ENCODE results near the gene RGS4. TPM values are rescaled to one million over a fixed set of nuclear protein-coding genes. Genes with fewer than 3 reads are reported as not detected.

RGS4 gene
- total RNA-seq, 1 experiment from 2014 or later = 3.2 TPM

DNA sequence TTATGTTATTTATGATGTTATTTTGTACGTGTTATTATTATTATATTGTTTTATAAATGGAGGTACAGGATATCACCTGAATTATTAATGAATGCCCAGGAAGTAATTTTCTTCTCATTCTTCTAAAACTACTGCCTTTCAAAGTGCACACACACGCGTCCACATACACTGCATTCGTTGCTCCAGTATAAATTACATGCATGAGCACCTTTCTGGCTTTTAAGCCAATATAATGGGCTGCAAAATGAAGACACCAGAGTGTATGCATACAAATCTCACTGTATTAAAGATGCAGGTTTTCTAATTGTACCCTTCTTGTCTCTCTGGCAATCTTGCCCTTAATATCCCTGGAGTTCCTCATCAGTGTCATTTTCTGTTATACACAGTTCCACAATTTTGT, 6.9 kb downstream of the RGS4 start:
- no peak for TF ChIP-seq CDX4 (CRISPR knock-in tag; IDR thresholded peaks at IDR 0.05; ENCODE audit: borderline replicate concordance)
- TF ChIP-seq, protein P1, sequence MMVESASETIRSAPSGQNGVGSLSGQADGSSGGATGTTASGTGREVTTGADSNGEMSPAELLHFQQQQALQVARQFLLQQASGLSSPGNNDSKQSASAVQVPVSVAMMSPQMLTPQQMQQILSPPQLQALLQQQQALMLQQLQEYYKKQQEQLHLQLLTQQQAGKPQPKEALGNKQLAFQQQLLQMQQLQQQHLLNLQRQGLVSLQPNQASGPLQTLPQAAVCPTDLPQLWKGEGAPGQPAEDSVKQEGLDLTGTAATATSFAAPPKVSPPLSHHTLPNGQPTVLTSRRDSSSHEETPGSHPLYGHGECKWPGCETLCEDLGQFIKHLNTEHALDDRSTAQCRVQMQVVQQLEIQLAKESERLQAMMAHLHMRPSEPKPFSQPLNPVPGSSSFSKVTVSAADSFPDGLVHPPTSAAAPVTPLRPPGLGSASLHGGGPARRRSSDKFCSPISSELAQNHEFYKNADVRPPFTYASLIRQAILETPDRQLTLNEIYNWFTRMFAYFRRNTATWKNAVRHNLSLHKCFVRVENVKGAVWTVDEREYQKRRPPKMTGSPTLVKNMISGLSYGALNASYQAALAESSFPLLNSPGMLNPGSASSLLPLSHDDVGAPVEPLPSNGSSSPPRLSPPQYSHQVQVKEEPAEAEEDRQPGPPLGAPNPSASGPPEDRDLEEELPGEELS (CRISPR knock-in tag; IDR thresholded peaks at IDR 0.05) = no peak
- TF ChIP-seq KAT7 (CRISPR knock-in tag; IDR thresholded peaks at IDR 0.05; ENCODE audit: borderline replicate concordance) = no peak
- no peak for TF ChIP-seq ATF2 (CRISPR knock-in tag; IDR thresholded peaks at IDR 0.05; ENCODE audit: borderline replicate concordance, low read depth)
- no peak for TF ChIP-seq SMAD3 (CRISPR knock-in tag; IDR thresholded peaks at IDR 0.05; ENCODE audit: borderline replicate concordance)
- TF ChIP-seq, protein P2, sequence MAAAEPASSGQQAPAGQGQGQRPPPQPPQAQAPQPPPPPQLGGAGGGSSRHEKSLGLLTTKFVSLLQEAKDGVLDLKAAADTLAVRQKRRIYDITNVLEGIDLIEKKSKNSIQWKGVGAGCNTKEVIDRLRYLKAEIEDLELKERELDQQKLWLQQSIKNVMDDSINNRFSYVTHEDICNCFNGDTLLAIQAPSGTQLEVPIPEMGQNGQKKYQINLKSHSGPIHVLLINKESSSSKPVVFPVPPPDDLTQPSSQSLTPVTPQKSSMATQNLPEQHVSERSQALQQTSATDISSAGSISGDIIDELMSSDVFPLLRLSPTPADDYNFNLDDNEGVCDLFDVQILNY (CRISPR knock-in tag; IDR thresholded peaks at IDR 0.05) = no peak
- TF ChIP-seq EMX1 (CRISPR knock-in tag; IDR thresholded peaks at IDR 0.05) = no peak
- no peak for TF ChIP-seq HMGXB4 (CRISPR knock-in tag; IDR thresholded peaks at IDR 0.05)
- TF ChIP-seq TP53 (CRISPR knock-in tag; IDR thresholded peaks at IDR 0.05) = no peak
- no peak for TF ChIP-seq OVOL2 (CRISPR knock-in tag; IDR thresholded peaks at IDR 0.05; ENCODE audit: borderline replicate concordance)
- no peak for TF ChIP-seq AR (CRISPR knock-in tag; IDR thresholded peaks at IDR 0.05)
- POLR2A ChIA-PET = no interaction called here
- Mint-ChIP-seq H3K4me1 (no peaks in the 10 kb centered on the region), H3K27me3 (ENCODE audit: low read depth) (no peaks in the 10 kb centered on the region; the same call in 1 of the 2 replicates), H3K4me3 (no peak overlapping the region), H3K27ac (no peak overlapping the region), H3K9me3 (no peaks in the 10 kb centered on the region), H3K36me3 (no peaks in the 10 kb centered on the region)
- CTCF ChIA-PET = no interaction called here
- ATAC-seq (no peak), DNase-seq (ENCODE audit: low spot score) (no peak)

DNA sequence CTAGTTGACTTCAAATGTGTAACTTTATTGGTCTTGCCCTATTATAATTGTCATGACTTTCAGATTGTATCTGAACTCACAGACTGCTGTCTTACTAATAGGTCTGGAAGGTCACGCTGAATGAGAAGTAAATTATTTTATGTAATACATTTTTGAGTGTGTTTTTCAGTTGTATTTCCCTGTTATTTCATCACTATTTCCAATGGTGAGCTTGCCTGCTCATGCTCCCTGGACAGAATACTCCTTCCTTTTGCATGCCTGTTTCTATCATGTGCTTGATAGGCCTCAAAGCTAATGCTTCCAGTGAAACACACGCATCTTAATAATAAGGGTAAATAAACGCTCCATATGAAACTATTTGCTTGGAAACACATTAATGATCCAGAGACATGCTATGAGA, 7.3 kb downstream of the RGS4 start:
- no peaks in the 10 kb centered on the region for H3K4me1 Mint-ChIP-seq
- H3K4me3 Mint-ChIP-seq = no peak overlapping the region
- H3K27ac Mint-ChIP-seq = no peak overlapping the region
- H3K9me3 Mint-ChIP-seq = no peaks in the 10 kb centered on the region
- ATAC-seq (no peak), DNase-seq (ENCODE audit: low spot score) (no peak)
- CTCF ChIA-PET = no interaction called here
- TF ChIP-seq NR2C2 (CRISPR knock-in tag; IDR thresholded peaks at IDR 0.05) (no peak), JUN (CRISPR knock-in tag; IDR thresholded peaks at IDR 0.05) (no peak), CBFB (CRISPR knock-in tag; IDR thresholded peaks at IDR 0.05; ENCODE audit: low read depth) (no peak), ATF1 (CRISPR knock-in tag; IDR thresholded peaks at IDR 0.05) (no peak), ARID4B (CRISPR knock-in tag; IDR thresholded peaks at IDR 0.05; ENCODE audit: borderline replicate concordance) (no peak), SMAD4 (CRISPR knock-in tag; IDR thresholded peaks at IDR 0.05) (no peak), ATF6 (CRISPR knock-in tag; IDR thresholded peaks at IDR 0.05) (no peak)
- POLR2A ChIA-PET = no interaction called here
- no peaks in the 10 kb centered on the region; the same call in 1 of the 2 replicates for H3K27me3 Mint-ChIP-seq (ENCODE audit: low read depth)
- no peaks in the 10 kb centered on the region for H3K36me3 Mint-ChIP-seq
